HG03378 (cell line): Measurements from ENCODE around the gene KLRK1.
"Not testable (repeated sequence)": the region's sequence is repeated elsewhere in the genome, so short reads cannot be mapped to it uniquely, and the experiment has no call there.

Experiments used
- ATAC-seq: cut with Tn5 transposase; IDR thresholded peaks from one replicate; pipeline ENCODE4 v1.9.1; 2021; ENCODE audit warnings: mild to moderate bottlenecking, moderate library complexity; ENCODE audit not compliant: unreplicated experiment

Gene KLRK1

DNA sequence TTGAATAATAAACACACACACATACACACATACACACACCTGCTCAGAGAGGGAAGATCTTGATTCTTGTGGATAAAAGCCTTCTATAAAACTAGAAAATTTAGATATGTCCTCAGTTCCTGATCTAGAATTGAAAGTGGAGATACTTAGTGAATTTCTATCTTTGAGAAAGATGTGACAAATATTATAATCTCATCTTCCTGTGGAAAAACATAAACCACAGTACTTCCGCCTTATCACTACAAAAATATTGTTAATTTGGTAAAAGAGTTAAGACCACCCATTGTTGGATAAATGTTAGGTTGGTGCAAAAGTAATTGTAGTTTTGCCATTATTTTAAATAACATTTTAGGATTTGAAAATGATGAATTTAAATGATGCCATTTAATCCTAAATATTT is at the start of gene KLRK1:
Gene KLRK1, minus strand, starts transcription at position 138 of the 400 bp plus-strand sequence. CDS start 1,231 bp downstream, outside the sequence.
- ATAC-seq: no peak

DNA sequence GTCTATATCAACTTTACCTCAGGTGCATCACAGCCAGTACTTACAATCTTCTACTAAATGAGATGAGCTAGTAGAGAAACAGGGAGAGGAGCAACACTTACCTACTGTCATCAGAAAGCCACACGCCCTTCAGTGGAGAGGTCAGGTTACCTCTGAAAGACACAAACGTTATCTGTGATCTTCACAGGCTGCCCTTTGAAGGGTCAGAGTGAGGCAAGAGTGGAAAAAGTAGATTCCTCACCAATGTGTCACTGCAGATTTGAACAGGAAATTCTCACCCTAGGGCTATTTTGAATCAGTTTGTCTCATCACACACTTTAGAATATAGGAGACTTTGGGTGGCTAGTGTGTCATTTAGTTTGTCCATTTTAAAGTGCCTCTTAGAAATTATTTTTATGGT is 47.8 kb upstream of the KLRK1 start:
- not testable (repeated sequence) for ATAC-seq

DNA sequence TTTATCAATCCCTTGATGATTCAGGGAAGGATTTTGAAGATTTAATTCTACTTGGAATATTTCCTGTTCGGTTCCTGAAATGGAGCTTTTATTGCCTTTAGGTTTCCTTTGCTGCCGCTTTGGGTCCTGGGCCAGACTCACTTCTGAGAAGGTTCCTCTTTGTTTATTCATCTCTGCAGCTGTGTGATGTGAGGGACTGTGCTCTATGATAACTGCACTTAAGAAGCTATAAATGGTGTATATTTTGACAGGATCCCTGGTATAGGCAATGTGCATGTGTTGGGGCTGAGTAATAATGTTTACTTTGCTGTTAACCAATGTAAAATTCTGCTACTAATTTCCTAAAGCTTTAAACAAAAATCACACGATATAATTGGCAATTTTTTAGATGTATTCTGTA is 46.0 kb upstream of the KLRK1 start, which contains the start of gene KLRC2:
Gene KLRC2, minus strand, starts transcription at position 195 of the 400 bp plus-strand sequence. Its CDS starts 24 bp downstream, at position 171.
- ATAC-seq: not testable (repeated sequence)

DNA sequence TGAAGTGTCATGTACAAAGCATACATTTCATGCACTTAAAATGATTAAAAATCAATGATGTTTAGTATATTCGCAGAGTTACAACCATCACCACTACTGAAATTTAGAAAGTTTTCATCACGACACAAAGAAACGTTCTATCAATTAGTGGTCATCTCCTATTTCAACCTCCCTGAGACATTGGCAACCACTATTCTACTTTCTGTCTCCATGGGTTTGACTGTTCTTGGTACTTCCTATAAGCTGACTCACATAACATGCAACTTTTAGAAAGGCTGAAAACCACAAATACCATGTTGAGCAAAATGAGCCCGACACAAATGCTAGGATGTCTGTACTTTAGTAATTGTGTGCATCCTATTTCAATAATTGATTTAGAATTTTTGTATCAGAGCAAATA is 40.8 kb upstream of the KLRK1 start:
- not testable (repeated sequence) for ATAC-seq

DNA sequence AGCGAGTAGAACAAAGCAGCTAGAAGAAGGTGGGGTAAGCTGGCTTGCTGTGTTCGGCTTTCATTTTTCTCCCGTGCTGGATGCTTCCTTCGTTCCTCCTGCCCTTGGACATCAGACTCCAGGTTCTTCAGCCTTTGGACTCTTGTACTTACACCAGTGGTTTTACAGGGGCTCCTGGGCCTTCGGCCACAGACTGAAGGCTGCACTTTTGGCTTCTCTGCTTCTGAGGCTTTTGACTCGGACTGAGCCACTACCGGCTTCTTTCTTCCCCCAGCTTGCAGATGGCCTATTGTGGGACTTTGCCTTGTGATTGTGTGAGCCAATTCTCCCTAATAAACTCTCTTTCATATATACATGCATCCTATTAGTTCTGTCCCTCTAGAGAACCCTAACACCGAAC is 36.1 kb upstream of the KLRK1 start:
- not testable (repeated sequence) for ATAC-seq

DNA sequence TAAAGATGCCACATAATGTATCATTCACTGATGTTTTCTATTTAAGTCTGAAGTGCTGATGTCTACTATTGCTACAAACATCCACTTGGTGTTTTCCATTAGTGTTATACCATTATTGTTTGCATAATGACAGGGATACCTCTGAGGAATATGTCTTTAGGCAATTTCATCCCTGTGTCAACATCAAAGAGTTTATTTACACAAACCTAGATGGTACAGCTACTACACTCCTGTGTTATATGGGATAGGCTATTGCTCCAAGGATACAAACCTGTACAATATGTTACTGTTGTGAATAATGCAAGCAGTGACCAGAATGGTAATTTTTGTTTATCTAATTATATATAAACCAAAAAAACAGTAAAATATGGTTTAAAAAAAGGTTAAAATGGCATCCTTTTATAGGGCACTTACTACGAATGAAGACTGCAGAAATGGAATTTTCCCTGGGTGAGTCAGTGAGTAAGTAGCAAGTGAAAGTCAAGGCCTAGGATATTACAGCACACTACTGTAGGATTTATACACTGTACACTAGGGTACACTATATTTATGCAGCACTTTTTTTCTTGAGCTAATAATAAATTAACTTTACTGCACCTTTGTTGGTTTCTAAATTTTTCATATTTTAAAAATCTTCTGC is 34.5 kb upstream of the KLRK1 start:
- ATAC-seq: not testable (repeated sequence)

DNA sequence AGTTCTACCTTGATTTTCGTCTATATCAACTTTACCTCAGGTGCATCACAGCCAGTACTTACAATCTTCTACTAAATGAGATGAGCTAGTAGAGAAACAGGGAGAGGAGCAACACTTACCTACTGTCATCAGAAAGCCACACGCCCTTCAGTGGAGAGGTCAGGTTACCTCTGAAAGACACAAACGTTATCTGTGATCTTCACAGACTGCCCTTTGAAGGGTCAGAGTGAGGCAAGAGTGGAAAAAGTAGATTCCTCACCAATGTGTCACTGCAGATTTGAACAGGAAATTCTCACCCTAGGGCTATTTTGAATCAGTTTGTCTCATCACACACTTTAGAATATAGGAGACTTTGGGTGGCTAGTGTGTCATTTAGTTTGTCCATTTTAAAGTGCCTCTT is 32.3 kb upstream of the KLRK1 start:
- ATAC-seq: not testable (repeated sequence)

DNA sequence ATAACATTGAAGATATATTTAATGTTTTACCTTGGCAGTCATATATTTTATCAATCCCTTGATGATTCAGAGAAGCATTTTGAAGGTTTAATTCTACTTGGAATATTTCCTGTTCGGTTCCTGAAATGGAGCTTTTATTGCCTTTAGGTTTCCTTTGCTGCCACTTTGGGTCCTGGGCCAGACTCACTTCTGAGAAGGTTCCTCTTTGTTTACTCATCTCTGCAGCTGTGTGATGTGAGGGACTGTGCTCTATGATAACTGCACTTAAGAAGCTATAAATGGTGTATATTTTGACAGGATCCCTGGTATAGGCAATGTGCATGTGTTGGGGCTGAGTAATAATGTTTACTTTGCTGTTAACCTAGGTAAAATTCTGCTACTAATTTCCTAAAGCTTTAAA is 30.5 kb upstream of the KLRK1 start, which contains the start of gene KLRC3:
Gene KLRC3, minus strand, starts transcription at position 262 of the 400 bp plus-strand sequence. Its CDS starts 45 bp downstream, at position 217.
- ATAC-seq: not testable (repeated sequence)

DNA sequence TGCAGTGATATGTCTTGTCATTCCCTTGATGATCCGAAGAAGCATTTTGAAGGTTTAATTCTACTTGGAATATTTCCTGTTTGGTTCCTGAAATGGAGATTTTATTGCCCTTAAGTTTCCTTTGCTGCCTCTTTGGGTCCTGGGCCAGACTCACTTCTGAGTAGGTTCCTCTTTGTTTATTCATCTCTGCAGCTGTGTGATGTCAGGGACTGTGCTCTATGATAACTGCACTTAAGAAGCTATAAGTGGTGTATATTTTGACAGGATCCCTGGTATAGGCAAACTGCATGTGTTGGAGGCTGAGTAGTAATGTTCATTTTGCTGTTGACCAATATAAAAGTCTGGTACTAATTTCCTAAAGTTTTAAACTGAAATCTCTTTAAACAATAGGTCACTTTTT is 19.6 kb upstream of the KLRK1 start, which contains the start of gene KLRC4:
Gene KLRC4, minus strand, starts transcription at position 366 of the 400 bp plus-strand sequence. Its CDS starts 182 bp downstream, at position 184.
- ATAC-seq: no peak

DNA sequence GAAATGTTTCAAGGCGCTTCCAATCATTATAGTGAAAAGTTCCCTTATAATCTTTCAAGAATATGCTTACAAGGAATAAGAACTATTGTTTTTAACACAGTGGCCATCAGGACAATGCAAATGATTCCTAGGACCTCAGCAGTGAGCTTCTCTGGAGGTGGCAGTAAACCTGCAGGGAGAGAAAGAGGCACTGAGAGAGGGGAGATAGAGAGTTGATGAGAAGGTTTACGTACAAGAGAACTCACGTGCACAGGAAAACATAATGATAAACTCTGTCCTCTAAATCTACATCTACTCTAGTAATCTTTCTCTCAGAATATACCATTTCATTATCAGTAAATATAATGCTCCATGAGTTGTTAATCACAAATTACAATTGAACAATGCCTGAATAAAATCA is 19.0 kb upstream of the KLRK1 start:
- ATAC-seq: no peak

DNA sequence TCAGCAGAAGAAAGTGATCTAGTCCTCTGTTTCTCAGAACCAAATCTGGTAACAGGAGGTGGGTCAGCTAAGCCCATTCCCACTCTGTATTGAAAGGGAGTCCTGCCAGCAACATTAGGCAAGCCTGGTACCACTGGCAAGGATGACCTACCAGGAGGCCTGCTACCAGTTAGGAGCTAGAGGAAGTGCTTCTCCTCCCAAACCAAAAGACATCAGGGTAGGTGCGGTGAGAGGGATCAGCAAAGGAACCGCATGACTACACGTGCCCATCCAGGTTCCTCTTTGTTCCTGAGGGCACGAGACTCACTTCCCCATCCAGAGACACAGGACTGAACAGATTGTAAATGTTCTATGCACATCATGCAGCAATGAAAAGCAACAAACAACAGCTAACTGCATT is 16.9 kb upstream of the KLRK1 start:
- no peak for ATAC-seq

DNA sequence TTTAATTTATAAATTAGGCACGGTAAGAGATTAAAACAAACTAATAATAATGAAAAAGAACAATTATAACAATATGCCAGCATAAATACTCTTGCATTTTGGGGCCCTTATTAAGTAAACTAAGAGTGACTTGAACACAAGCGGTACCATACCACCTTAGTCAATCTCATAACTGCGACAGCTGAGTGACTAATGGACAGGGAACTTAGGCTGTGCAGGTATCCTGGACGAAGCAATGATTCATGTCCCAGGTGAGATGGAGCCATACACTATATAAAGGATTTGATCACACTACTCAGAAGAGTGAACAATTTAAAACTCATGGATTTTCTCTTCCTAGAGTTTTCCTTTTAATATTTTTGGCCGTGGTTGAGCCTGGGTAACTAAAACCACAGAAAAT is 15.5 kb upstream of the KLRK1 start:
- ATAC-seq: no peak

DNA sequence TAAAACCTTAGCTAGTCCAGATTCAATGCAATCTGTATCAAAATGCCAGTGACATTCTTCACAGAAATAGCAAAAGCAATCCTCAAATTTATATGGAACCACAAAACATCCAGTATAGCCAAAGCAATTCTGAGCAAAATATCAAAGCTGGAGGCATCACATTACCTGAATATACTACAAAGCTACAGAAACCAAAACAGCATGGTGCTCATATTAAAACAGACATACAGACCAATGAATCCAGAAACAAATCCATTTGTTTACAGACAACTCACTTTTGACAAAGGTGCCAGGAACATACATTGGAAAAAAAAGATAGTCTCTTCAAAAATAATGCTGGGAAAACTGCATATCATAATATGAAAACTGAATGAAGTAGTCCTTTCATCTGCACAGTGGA is 15.0 kb upstream of the KLRK1 start:
- no peak for ATAC-seq

DNA sequence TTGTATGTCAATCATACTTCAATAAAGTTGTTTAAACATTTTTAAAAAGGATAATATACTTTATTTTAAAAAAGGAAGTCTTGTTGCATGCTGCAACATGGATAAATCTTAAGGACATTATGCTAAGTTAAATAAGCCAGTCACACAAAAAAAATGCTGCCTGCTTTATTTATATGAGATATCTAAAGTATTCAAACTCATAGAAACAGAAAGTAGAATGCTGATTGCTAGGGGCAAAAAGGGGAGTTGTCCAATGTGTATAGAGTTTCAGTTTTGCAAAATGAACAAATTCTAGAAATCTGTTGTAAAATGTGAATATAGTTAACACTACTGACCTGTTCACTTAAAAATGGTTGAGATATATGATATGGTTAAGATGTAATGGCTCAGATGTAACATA is 11.0 kb upstream of the KLRK1 start:
- no peak for ATAC-seq

DNA sequence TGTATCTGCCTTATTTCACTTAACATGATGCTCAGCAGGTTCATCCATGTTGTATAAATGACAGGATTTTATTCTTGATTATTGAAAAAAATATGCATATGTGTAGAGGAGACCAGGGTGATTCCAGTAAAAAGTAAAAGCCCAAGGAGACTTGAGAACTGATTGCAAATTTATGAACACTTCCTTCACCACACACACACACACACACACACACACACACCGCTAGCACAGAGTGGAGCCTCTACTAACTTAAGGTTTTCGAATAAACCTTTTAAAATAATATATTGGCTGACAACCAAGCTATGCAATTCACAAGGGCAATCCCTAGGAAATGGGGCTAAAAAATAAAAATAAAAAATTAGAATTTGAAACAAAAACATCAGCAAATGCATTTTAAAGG is 8.3 kb upstream of the KLRK1 start:
- no peak for ATAC-seq

DNA sequence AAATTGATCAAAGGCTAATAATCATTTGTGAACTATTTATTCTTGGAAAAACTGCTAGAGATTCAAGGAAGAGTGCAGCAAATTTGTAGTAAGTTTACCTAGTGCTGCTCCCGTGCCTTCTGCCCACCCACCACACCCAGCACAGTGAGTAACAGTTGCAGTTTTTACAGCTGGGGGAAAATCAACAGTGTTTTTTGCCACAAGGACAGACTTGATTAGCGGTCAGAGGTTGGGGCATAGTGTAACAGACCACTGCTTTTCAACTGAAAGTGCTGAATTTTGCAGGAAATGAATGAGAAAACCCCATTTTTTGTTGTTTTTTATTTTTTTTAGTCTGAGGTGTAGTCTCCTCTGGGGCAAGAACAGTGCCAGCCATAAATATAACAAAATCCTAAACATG is 7.5 kb upstream of the KLRK1 start:
- ATAC-seq: no peak

DNA sequence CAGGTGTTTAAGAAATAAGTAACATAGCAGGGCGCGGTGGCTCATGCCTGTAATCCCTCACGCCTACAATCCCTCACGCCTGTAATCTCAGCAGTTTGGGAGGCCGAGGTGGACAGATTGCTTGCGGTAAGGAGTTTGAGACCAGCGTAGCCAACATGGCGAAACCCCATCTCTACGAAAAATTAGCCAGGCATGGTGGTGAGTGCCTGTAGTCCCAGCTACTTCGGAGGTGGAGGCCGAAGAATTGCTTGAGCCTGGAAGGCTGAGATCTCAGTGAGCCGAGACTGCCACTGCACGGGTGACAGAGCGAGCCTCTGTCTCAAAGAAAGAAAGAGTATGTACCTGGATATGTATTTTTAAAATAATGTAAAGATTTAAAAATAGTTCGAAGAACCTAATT is 6.3 kb upstream of the KLRK1 start:
- not testable (repeated sequence) for ATAC-seq

DNA sequence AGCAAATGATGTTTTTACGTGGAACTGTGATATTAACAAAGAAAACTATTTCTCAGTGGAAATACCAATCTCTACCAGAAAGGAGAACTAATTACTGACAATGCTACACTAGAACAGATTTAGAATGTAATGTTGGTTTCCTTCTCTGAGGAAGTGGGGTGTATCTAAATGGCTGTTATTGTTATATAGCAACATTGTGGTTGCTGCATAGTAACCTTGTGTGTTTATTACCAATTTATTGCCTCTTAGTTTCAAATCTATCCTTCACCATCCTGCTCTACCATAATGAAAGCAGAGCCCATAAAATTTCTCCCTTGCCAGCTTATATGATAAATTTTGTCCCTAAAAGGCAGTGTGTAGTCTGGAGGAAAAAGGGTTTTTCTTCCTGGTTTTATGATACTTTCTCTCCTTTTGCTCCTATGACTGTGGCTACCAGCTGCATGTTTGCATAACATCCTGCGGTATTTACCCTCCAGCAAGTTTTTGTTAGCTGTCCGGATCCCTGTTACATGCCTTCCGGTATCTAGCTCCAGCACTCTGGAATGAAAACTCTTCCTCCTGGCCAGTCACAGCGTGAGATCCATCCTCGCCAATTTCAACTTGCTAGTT is 5.7 kb upstream of the KLRK1 start:
- peak; percentile 85 for ATAC-seq

DNA sequence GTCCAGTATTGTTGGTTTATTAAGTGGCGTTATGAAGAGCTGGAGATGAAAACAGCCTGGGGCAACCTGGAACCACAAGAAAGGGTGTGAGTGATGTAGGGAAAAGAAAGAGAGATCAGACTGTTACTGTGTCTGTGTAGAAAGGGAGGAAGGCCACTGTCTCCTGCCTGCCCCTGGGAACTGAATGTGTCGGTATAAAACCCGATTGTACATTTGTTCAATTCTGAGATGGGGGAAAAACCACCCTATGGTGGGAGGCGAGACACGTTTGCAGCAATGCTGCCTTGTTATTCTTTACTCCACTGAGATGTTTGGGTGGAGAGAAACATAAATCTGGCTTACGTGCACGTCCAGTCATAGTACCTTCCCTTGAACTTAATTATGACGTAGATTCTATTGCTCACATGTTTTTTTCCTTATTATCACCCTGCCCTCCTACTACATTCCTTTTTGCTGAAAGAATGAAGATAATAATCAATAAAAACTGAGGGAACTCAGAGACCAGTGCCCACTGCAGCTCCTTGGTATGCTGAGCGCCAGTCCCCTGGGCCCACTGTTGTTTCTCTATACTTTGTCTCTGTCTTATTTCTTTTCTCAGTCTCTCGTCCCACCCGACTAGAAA is 4.8 kb upstream of the KLRK1 start:
- not testable (repeated sequence) for ATAC-seq

DNA sequence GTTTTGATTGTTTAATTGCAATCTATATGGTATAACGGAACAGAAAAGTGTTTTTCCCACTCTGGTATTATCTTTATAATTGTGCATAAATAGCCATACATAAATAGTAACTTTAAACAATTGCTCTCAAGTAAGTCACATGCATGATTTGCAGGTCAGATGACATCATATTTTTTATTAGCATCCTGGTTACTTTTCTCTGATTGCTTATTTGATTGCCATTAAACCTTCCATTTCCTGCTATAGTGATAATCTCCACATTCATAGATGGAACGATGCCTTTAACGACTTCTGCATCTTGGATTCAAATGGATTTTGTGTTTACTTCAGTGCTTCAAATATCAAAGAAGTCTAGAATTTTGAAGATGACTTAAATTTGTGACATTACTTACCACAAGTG is 3.5 kb upstream of the KLRK1 start:
- ATAC-seq: no peak

DNA sequence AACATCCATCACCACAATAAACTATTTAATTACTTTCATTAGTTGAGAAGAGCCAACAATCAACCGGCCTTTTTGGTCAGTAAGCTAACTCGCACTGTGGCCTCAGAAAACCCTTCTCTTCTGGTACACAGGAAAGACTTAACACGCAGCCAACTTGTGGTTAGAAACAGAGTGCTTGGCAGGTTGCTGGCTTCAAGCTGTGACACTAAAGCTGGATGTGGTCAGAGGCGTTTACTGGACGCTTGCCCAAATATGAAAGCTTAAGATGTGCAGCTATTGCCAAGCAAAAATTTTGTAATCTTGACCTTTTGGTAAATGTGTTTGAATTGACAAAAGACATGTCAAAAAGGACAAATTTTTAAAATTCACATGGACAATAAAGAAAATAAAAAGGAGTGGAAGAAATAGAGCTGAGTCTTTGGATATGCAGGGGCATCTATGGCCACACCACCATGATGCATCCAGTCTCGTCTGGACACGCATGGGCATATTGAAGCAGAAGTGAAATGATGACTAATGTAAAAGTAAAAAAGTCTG is 2.6 kb upstream of the KLRK1 start:
- ATAC-seq: peak; percentile 64

DNA sequence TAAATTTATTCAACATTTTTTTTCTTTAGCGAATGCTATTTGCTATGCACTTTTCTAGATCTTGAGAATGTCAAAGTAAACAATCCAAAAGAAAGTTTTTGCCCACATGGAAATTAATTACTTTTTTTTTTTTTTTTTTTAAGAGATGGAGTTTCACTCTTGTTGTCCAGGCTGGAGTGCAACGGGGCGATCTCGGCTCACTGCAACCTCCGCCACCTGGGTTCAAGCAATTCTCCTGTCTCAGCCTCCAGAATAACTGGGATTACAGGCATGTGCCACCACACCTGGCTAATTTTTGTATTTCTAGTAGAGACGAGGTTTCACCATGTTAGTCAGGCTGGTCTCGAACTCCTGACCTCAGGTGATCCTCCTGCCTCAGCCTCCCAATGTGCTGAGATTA is 1.1 kb upstream of the KLRK1 start:
- ATAC-seq: not testable (repeated sequence)
